ENCODE results near the gene AGRN. TPM values are rescaled to one million over a fixed set of nuclear protein-coding genes. Genes with fewer than 3 reads are reported as not detected.

The AGRN gene
- polyA plus RNA-seq, 3 donors, result 0.06 to 4.7 (median 0.43) TPM

GRCh38 chr1:1025730-1026129 lies 5.8 kb downstream of the AGRN start:
- TF ChIP-seq CTCF (IDR thresholded peaks at IDR 0.05), result no peak
- Mint-ChIP-seq H3K27ac (peak overlapping the region in 1 of 7 donors; percentile 41), H3K9me3 (peaks cover 0 to 6% (median 0%) of the 10 kb centered on the region in 7 donors), H3K4me1 (peaks cover 6% of the 10 kb centered on the region), H3K27me3 (ENCODE audit: low read depth in 3 of 3) (peaks cover 28 to 45% (median 29%) of the 10 kb centered on the region in 3 donors), H3K36me3 (no peaks in the 10 kb centered on the region), H3K4me3 (no peak overlapping the region)
- Histone ChIP-seq H3K9me3 (replicated peaks in 1 of 2; ENCODE audit: control insufficient read depth in 1 of 2, insufficient read depth in 1 of 2, low read length in 2 of 2) (no peaks in the 10 kb centered on the region), H3K9ac (ENCODE audit: insufficient read depth, low read length, poor library complexity, severe bottlenecking) (no peak overlapping the region), H3K4me1 (ENCODE audit: control insufficient read depth in 1 of 2, insufficient read depth in 2 of 2, low read length in 2 of 2) (peaks cover 7 to 9% of the 10 kb centered on the region in 2 donors), H3K4me3 (replicated peaks in 1 of 3; ENCODE audit: low read depth in 2 of 3, low read length in 3 of 3) (no peak overlapping the region), H3K36me3 (replicated peaks in 1 of 2; ENCODE audit: control insufficient read depth in 1 of 2, insufficient read depth in 2 of 2, low read length in 2 of 2) (no peaks in the 10 kb centered on the region), H2AFZ (ENCODE audit: insufficient read depth, low read depth, low read length, poor library complexity, severe bottlenecking) (no peak overlapping the region), H3K27ac (ENCODE audit: low read depth in 1 of 2, low read length in 2 of 2) (no peak overlapping the region), H3K79me2 (ENCODE audit: insufficient read depth, low read length) (no peaks in the 10 kb centered on the region), H4K20me1 (ENCODE audit: insufficient read depth, low read length) (no peaks in the 10 kb centered on the region), H3K4me2 (replicated peaks; ENCODE audit: extremely low read depth, low read length, poor library complexity, severe bottlenecking) (no peak overlapping the region), H3K27me3 (ENCODE audit: control insufficient read depth in 2 of 2, insufficient read depth in 2 of 2, low read length in 2 of 2) (peaks cover 7 to 38% of the 10 kb centered on the region in 2 donors)
- no peak for DNase-seq
- WGBS (ENCODE audit: insufficient coverage), result 95% methylated on average over 7 of the region's 10 CpGs
- intact Hi-C loops (cut with micrococcal nuclease), result no loop called here

- Histone ChIP-seq H3K4me1 (ENCODE audit: control insufficient read depth in 1 of 2, insufficient read depth in 2 of 2, low read length in 2 of 2) (no peaks in the 10 kb centered on the region), H3K9ac (ENCODE audit: insufficient read depth, low read length, poor library complexity, severe bottlenecking) (no peak overlapping the region), H3K4me2 (replicated peaks; ENCODE audit: extremely low read depth, low read length, poor library complexity, severe bottlenecking) (no peak overlapping the region), H3K27ac (ENCODE audit: low read depth in 1 of 2, low read length in 2 of 2) (no peak overlapping the region), H2AFZ (ENCODE audit: insufficient read depth, low read depth, low read length, poor library complexity, severe bottlenecking) (no peak overlapping the region), H4K20me1 (ENCODE audit: insufficient read depth, low read length) (no peaks in the 10 kb centered on the region), H3K27me3 (ENCODE audit: control insufficient read depth in 2 of 2, insufficient read depth in 2 of 2, low read length in 2 of 2) (peaks cover 4 to 36% of the 10 kb centered on the region in 2 donors), H3K36me3 (replicated peaks in 1 of 2; ENCODE audit: control insufficient read depth in 1 of 2, insufficient read depth in 2 of 2, low read length in 2 of 2) (no peaks in the 10 kb centered on the region), H3K9me3 (replicated peaks in 1 of 2; ENCODE audit: control insufficient read depth in 1 of 2, insufficient read depth in 1 of 2, low read length in 2 of 2) (peaks cover 0 to 2% of the 10 kb centered on the region in 2 donors), H3K79me2 (ENCODE audit: insufficient read depth, low read length) (no peaks in the 10 kb centered on the region), H3K4me3 (replicated peaks in 1 of 3; ENCODE audit: low read depth in 2 of 3, low read length in 3 of 3) (no peak overlapping the region)
- WGBS (ENCODE audit: insufficient coverage), result 53% methylated on average over 14 of the region's 21 CpGs
- Mint-ChIP-seq H3K27ac (no peak overlapping the region), H3K27me3 (ENCODE audit: low read depth in 3 of 3) (peaks cover 22 to 34% (median 22%) of the 10 kb centered on the region in 3 donors), H3K9me3 (peaks cover 0 to 2% (median 0%) of the 10 kb centered on the region in 7 donors), H3K36me3 (no peaks in the 10 kb centered on the region), H3K4me3 (no peak overlapping the region), H3K4me1 (no peaks in the 10 kb centered on the region)
- no peak for TF ChIP-seq CTCF (IDR thresholded peaks at IDR 0.05)
- intact Hi-C loops (cut with micrococcal nuclease), result no loop called here
- no peak for DNase-seq
Observed at GRCh38 chr1:1026599-1027413, 6.9 kb downstream of the AGRN start.

All from CD14-positive monocyte (primary cell).